HL-60/S4 treated with phorbol 12-myristate 13-acetate at 8.2 ng/mL for 4 days and 3 days (cell line): ENCODE results near the gene UBAC2.

Source experiments
- in situ Hi-C: fragments of 300-500 bp; cut with MboI; formaldehyde crosslinking; loops from 2 replicates; pipeline ENCODE4 v1.15.0; 2022; ENCODE audit warnings: low sequenced_read_pairs

The UBAC2 gene, protein sequence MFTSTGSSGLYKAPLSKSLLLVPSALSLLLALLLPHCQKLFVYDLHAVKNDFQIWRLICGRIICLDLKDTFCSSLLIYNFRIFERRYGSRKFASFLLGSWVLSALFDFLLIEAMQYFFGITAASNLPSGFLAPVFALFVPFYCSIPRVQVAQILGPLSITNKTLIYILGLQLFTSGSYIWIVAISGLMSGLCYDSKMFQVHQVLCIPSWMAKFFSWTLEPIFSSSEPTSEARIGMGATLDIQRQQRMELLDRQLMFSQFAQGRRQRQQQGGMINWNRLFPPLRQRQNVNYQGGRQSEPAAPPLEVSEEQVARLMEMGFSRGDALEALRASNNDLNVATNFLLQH

GRCh38 chr13:99200432-99201167 is at the start of gene UBAC2:
Gene UBAC2 (plus strand): TSS chr13:99200854. CDS start chr13:99200909, 55 bp downstream.
- in situ Hi-C loops, result no loop called here

- in situ Hi-C loops, result no loop called here
Observed at GRCh38 chr13:99151516-99151915, 49.1 kb upstream of the UBAC2 start.

- in situ Hi-C loops, result no loop called here
Observed at GRCh38 chr13:99153219-99153618, 47.4 kb upstream of the UBAC2 start.

- in situ Hi-C loops, result no loop called here
Observed at GRCh38 chr13:99154064-99154463, 46.6 kb upstream of the UBAC2 start.

GRCh38 chr13:99155821-99156220 is 44.8 kb upstream of the UBAC2 start:
- in situ Hi-C loops, result no loop called here

GRCh38 chr13:99157046-99157445 is 43.6 kb upstream of the UBAC2 start:
- in situ Hi-C loops, result no loop called here

DNA sequence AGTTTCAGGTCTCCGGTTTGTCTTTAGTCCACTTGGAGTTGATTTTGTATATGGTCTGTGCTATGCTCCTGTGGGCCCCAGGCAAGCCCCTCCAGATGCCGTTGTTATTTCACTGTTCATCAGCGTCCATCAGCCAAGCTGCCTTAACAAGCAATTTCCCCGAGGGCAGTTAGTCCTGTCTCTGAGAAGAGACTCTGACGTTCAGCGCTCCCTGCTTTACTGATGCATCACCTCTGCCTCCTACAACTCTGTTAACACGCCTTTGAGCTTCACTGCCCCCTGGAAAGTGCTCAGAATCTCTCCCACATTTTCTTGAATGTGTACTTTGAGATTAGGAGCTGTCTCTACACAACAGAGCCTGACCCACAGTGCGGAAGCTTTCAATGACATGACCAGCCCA is 41.8 kb upstream of the UBAC2 start:
- in situ Hi-C loops, result no loop called here

GRCh38 chr13:99159331-99160061 is 41.2 kb upstream of the UBAC2 start:
- in situ Hi-C loops, result no loop called here

GRCh38 chr13:99160415-99160814 is 40.2 kb upstream of the UBAC2 start:
- in situ Hi-C loops, result no loop called here

GRCh38 chr13:99161512-99161911 is 39.1 kb upstream of the UBAC2 start:
- in situ Hi-C loops, result no loop called here

- in situ Hi-C loops, result no loop called here
Observed at GRCh38 chr13:99162567-99163361, 37.9 kb upstream of the UBAC2 start.

- in situ Hi-C loops, result no loop called here
Observed at GRCh38 chr13:99164226-99164625, 36.4 kb upstream of the UBAC2 start.

- in situ Hi-C loops, result no loop called here
Observed at GRCh38 chr13:99165753-99166587, 34.7 kb upstream of the UBAC2 start.

DNA sequence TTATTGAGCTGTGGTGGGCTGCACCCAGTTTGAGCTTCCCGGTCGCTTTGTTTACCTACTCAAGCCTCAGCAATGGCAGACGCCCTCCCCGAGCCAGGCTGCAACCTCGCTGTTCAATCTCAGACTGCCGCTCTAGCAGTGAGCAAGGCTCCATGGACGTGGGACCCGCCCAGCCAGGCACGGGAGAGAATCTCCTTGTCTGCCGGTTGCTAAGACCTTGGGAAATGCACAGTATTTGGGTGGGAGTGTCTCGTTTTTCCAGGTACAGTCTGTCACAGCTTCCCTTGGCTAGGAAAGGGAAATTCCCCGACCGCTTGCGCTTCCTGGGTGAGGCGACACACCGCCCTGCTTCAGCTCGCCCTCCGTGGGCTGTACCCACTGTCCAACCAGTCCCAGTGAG is 27.7 kb upstream of the UBAC2 start:
- in situ Hi-C loops, result no loop called here

DNA sequence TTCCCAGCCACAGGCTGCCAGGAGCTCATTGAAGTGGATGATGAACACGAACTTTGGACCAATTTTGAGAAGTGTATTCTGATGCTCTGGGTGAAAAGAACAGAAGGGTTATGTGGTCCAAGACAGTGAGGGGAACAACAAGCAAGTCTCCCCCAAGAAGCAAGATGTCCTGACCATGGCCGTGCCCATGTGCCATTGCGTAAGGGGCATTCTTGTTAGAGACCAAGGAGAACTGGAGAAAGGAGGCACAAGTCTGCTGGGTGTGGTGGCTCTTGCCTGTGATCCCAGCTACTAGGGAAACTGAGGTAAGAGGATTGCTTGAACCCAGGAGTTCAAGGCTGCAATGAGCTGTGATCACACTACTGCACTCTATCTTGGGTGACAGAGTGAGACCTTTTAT is 27.0 kb upstream of the UBAC2 start:
- in situ Hi-C loops, result no loop called here

- in situ Hi-C loops, result loop anchor here (5.0 kb wide), 1 partner anchor 93 kb away; no protein-coding TSS in a partner anchor
Observed at GRCh38 chr13:99174533-99175100, 26.0 kb upstream of the UBAC2 start.

DNA sequence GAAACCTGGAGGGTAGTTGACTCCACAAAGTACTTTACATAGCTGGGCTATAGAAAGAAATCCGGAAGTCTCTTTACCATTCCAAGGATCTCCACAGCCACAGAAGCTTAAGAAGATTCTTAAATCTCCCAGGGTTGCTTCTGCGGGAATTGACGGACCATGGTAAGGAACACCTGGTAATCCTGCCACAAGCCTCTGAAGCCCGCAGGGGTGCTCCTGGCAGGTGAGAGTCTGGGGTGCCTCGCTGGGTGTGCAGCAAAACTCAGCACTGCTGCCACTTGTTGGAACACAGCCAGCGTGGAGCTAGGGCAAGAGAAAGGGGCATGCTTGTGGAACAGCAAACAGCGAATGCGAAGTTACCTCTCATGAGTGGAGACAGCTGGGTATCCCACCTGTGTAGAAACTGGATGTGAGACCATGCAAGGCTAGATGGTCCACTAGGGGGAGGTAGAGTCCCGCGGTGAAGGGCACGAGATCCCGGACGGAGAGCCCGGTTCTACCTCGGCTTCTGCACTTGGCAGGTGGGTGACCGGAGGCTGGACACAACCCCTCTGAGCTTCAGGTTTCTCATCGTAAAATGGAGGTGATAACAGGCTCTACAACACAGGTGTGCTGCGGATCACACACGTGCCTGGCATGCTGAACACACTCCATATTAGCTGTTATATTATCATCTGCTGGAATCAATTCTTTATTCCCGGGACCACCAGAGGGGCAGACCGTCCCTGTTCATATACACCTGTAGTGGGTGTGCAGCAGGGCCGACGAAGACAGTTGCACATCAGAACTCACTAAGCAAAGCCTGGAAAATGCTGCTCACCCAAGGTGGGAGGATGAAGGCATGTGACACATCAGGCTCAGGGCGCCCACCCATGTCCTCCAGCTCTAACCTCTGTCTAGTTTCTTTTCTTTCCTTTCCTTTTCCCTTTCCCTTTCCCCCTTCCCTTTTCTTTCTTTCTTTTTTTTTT is 24.1 kb upstream of the UBAC2 start:
- in situ Hi-C loops, result loop anchor here (5.0 kb wide), 1 partner anchor 91 kb away; no protein-coding TSS in a partner anchor

GRCh38 chr13:99178636-99179035 is 22.0 kb upstream of the UBAC2 start:
- in situ Hi-C loops, result loop anchor here (5.0 kb wide), 1 partner anchor 89 kb away; no protein-coding TSS in a partner anchor
